HEK293T (cell line): ENCODE results near the gene SAMD14.

Source experiments
- ARNT ChIP-seq: fragments of 450-650 bp; IDR thresholded peaks from 2 replicates; pipeline ENCODE4 v1.6.1; 2017; ENCODE audit warnings: mild to moderate bottlenecking
- BHLHE40 ChIP-seq: fragments of 450-650 bp; IDR thresholded peaks from 2 replicates; pipeline ENCODE4 v1.6.1; 2016; ENCODE audit warnings: mild to moderate bottlenecking, moderate library complexity, borderline replicate concordance
- ELF4 ChIP-seq: fragments of 450-650 bp; IDR thresholded peaks from 2 replicates; pipeline ENCODE4 v1.6.1; 2017; ENCODE audit warnings: antibody characterized with exemption
- FOXA1 ChIP-seq: fragments of 450-650 bp; IDR thresholded peaks from 2 replicates; pipeline ENCODE4 v1.6.1; 2016; ENCODE audit warnings: mild to moderate bottlenecking
- FOXK2 ChIP-seq: fragments of 450-650 bp; IDR thresholded peaks from 2 replicates; pipeline ENCODE4 v1.6.1; 2016; ENCODE audit warnings: mild to moderate bottlenecking
- FOXM1 ChIP-seq: fragments of 450-650 bp; IDR thresholded peaks from 2 replicates; pipeline ENCODE4 v1.6.1; 2017; ENCODE audit warnings: mild to moderate bottlenecking, borderline replicate concordance
- L3MBTL2 ChIP-seq: fragments of 450-650 bp; conservative IDR thresholded peaks from 2 replicates; pipeline ENCODE4 v1.6.1; 2016; ENCODE audit warnings: mild to moderate bottlenecking
- LEF1 ChIP-seq: fragments of 450-650 bp; IDR thresholded peaks from 2 replicates; pipeline ENCODE4 v1.6.1; 2017; ENCODE audit warnings: mild to moderate bottlenecking, borderline replicate concordance
- NFRKB ChIP-seq: fragments of 450-650 bp; IDR thresholded peaks from 2 replicates; pipeline ENCODE4 v1.6.1; 2016; ENCODE audit warnings: mild to moderate bottlenecking, moderate library complexity
- PKNOX1 ChIP-seq: fragments of 450-650 bp; IDR thresholded peaks from 2 replicates; pipeline ENCODE4 v1.6.1; 2016
- SP1 ChIP-seq: fragments of 450-650 bp; IDR thresholded peaks from 2 replicates; pipeline ENCODE4 v1.6.1; 2017
- TARDBP ChIP-seq: fragments of 450-650 bp; IDR thresholded peaks from 2 replicates; pipeline ENCODE4 v1.6.1; 2016
- ZNF384 ChIP-seq: fragments of 450-650 bp; IDR thresholded peaks from 2 replicates; pipeline ENCODE4 v1.6.1; 2016

GRCh38 chr17:50176559-50177357 lies 46.8 kb upstream of the SAMD14 start:
- TF ChIP-seq FOXK2 (no peak), BHLHE40 (no peak), LEF1 (no peak), PKNOX1 (no peak), L3MBTL2 (no peak), ZNF384 (no peak), FOXA1 (no peak), ARNT (no peak), ELF4 (no peak), FOXM1 (no peak), SP1 (no peak), TARDBP (no peak), NFRKB (no peak)
